GM23338 (cell line): ENCODE results near the gene MTA3. TPM values are rescaled to one million over a fixed set of nuclear protein-coding genes. Genes with fewer than 3 reads are reported as not detected.

ENCODE experiments used
- ATAC-seq: fragments of 200-7000 bp; cut with Tn5 transposase; 3 replicates; pipeline ENCODE4 v1.9.1; 2020
- DNase-seq: peaks from one replicate; pipeline ENCODE4 v3.0.0-alpha.2; 2015; ENCODE audit warnings: low spot score
- H2AFZ ChIP-seq: fragments of 200-600 bp; sonication (generic); 2 replicates; pipeline ENCODE4 v1.8.0; 2016; ENCODE audit warnings: antibody characterized with exemption, mild to moderate bottlenecking, moderate library complexity
- H3F3A ChIP-seq: fragments of 200-600 bp; sonication (generic); replicated peaks from 2 replicates; pipeline ENCODE4 v1.8.0; 2017; ENCODE audit warnings: antibody characterized with exemption, mixed run types, low read depth
- H3K27ac ChIP-seq: fragments of 200-600 bp; sonication (generic); 2 replicates; pipeline ENCODE4 v1.6.1; 2016; ENCODE audit warnings: low read depth
- H3K27me3 ChIP-seq: fragments of 200-600 bp; sonication (generic); 2 replicates; pipeline ENCODE4 v1.8.0; 2016; ENCODE audit warnings: mild to moderate bottlenecking, mixed run types, moderate library complexity; ENCODE audit not compliant: insufficient read depth
- H3K36me3 ChIP-seq: fragments of 200-600 bp; sonication (generic); 2 replicates; pipeline ENCODE4 v1.8.0; 2016; ENCODE audit warnings: mild to moderate bottlenecking; ENCODE audit not compliant: insufficient read depth
- H3K4me1 ChIP-seq: fragments of 200-600 bp; sonication (generic); 2 replicates; pipeline ENCODE4 v1.8.0; 2016; ENCODE audit warnings: mild to moderate bottlenecking, moderate library complexity; ENCODE audit not compliant: insufficient read depth
- H3K4me2 ChIP-seq: fragments of 200-600 bp; sonication (generic); 2 replicates; pipeline ENCODE4 v1.7.1; 2017; ENCODE audit warnings: mixed run types
- H3K4me3 ChIP-seq: fragments of 200-600 bp; sonication (generic); 2 replicates; pipeline ENCODE4 v1.6.1; 2016; ENCODE audit warnings: mixed run types
- H3K79me2 ChIP-seq: fragments of 200-600 bp; sonication (generic); replicated peaks from 2 replicates; pipeline ENCODE4 v1.8.0; 2017; ENCODE audit warnings: mild to moderate bottlenecking; ENCODE audit not compliant: insufficient read depth
- H3K9me2 ChIP-seq: fragments of 200-600 bp; sonication (generic); 2 replicates; pipeline ENCODE4 v1.8.0; 2017; ENCODE audit not compliant: insufficient read depth
- H4K20me1 ChIP-seq: fragments of 200-600 bp; sonication (generic); replicated peaks from 2 replicates; pipeline ENCODE4 v1.8.0; 2017; ENCODE audit warnings: mild to moderate bottlenecking; ENCODE audit not compliant: insufficient read depth
- H3K27ac Mint-ChIP-seq: 2 replicates; pipeline ENCODE4 v1.8.0; 2020; ENCODE audit warnings: inconsistent platforms, mild to moderate bottlenecking, moderate library complexity, mixed read lengths
- H3K27me3 Mint-ChIP-seq: 3 replicates; pipeline ENCODE4 v1.8.0; 2022; ENCODE audit warnings: low read depth, mild to moderate bottlenecking, moderate library complexity, mixed read lengths, inconsistent platforms; ENCODE audit not compliant: insufficient read depth, poor library complexity
- H3K36me3 Mint-ChIP-seq: 3 replicates; pipeline ENCODE4 v1.8.0; 2021; ENCODE audit warnings: low read depth, mild to moderate bottlenecking, inconsistent platforms, moderate library complexity, mixed read lengths
- H3K4me1 Mint-ChIP-seq: 3 replicates; pipeline ENCODE4 v1.8.0; 2020; ENCODE audit warnings: mild to moderate bottlenecking, inconsistent platforms, mixed read lengths
- H3K4me3 Mint-ChIP-seq: 3 replicates; pipeline ENCODE4 v1.8.0; 2021; ENCODE audit warnings: moderate library complexity, mild to moderate bottlenecking, inconsistent platforms, mixed read lengths
- H3K9me3 Mint-ChIP-seq: 3 replicates; pipeline ENCODE4 v1.8.0; 2020; ENCODE audit warnings: moderate library complexity, mild to moderate bottlenecking, inconsistent platforms, mixed read lengths
- CREB1 ChIP-seq: fragments of 250-450 bp; sonication (Bioruptor Pico); IDR thresholded peaks from 2 replicates; pipeline ENCODE4 v1.5.0; 2020; ENCODE audit warnings: low read depth, mild to moderate bottlenecking, moderate library complexity
- CTCF ChIP-seq, 2 experiments: fragments of 200-600 bp in 1 of 2; sonication (generic) in 1 of 2; conservative IDR thresholded peaks; 2 replicates each; pipeline versions ENCODE4 v1.5.1 to v1.6.1; 2016 to 2017; ENCODE audit warnings: antibody characterized with exemption in 2 of 2, low read depth in 2 of 2, mild to moderate bottlenecking in 2 of 2, moderate library complexity in 1 of 2
- EZH2 ChIP-seq: fragments of 200-600 bp; sonication (generic); IDR thresholded peaks from one replicate; pipeline ENCODE4 v1.8.0; 2017; ENCODE audit warnings: antibody characterized with exemption, mild to moderate bottlenecking, low read depth; ENCODE audit not compliant: unreplicated experiment
- STAT1 ChIP-seq: IDR thresholded peaks from one replicate; pipeline ENCODE4 v1.6.1; 2016; ENCODE audit warnings: antibody characterized with exemption; ENCODE audit not compliant: unreplicated experiment
- ZNF331 ChIP-seq: fragments of 250-450 bp; sonication (Bioruptor Pico); IDR thresholded peaks from 2 replicates; pipeline ENCODE4 v1.5.0; 2020; ENCODE audit warnings: low read depth, mild to moderate bottlenecking, moderate library complexity
- ZNF462 ChIP-seq: fragments of 250-450 bp; sonication (Bioruptor Pico); IDR thresholded peaks from 2 replicates; pipeline ENCODE4 v1.5.0; 2020; ENCODE audit warnings: mild to moderate bottlenecking, moderate library complexity
- polyA plus RNA-seq: library from polyadenylated mRNA; unstranded; fragments of >200 nt; fragmentation: Nextera tagmentation; extraction: Ambion mirVana; gene quantifications from 2 replicates; pipeline ENCODE4 v1.2.1, GENCODE V29; 2016
- total RNA-seq: library from RNA; depleted of rRNA; stranded (reverse); fragments of >200 nt; shearing (Covaris generic); gene quantifications from 2 replicates; pipeline ENCODE4 v1.2.3, GENCODE V29; 2014

The MTA3 gene
- total and polyA plus RNA-seq, 2 experiments from 2014 or later = 162 to 208 TPM

- H3K27me3 ChIP-seq = no peaks in the 10 kb centered on the region
- TF ChIP-seq CTCF (conservative IDR thresholded peaks at IDR 0.05; ENCODE audit: low read depth in 2 of 2) (no peak), ZNF331 (CRISPR knock-in tag) (no peak), ZNF462 (CRISPR knock-in tag) (no peak), STAT1 (no peak), CREB1 (no peak), EZH2 (no peak)
- Mint-ChIP-seq H3K27ac (no peak overlapping the region), H3K27me3 (peaks cover 1% of the 10 kb centered on the region), H3K4me1 (peaks cover 5% of the 10 kb centered on the region), H3K9me3 (no peaks in the 10 kb centered on the region), H3K4me3 (no peak overlapping the region), H3K36me3 (no peaks in the 10 kb centered on the region; the same call in 2 of the 3 replicates)
- H3K36me3 ChIP-seq = no peaks in the 10 kb centered on the region
- H2AFZ ChIP-seq = no peak overlapping the region
- no peak overlapping the region for H3K27ac ChIP-seq
- ATAC-seq = no peak
- H3F3A ChIP-seq = no peaks in the 10 kb centered on the region
- no peak for DNase-seq
- no peak overlapping the region for H3K4me2 ChIP-seq
- no peaks in the 10 kb centered on the region for H3K9me2 ChIP-seq
- H3K4me3 ChIP-seq = no peak overlapping the region
- H3K79me2 ChIP-seq = no peaks in the 10 kb centered on the region
- H3K4me1 ChIP-seq = peaks cover 5% of the 10 kb centered on the region; the same call in 1 of the 2 replicates
- H4K20me1 ChIP-seq = no peaks in the 10 kb centered on the region
Observed at GRCh38 chr2:42800981-42801380, 232.5 kb downstream of the MTA3 start.
